Activated CD4-positive, CD25-positive, alpha-beta regulatory T cell (primary cell): ENCODE results near the gene SLC6A18.

Experiments
- DNase-seq, 4 experiments: peaks; one replicate each; lab custom pipeline; 2025; lab: John Stamatoyannopoulos, UW

SLC6A18 gene

DNA sequence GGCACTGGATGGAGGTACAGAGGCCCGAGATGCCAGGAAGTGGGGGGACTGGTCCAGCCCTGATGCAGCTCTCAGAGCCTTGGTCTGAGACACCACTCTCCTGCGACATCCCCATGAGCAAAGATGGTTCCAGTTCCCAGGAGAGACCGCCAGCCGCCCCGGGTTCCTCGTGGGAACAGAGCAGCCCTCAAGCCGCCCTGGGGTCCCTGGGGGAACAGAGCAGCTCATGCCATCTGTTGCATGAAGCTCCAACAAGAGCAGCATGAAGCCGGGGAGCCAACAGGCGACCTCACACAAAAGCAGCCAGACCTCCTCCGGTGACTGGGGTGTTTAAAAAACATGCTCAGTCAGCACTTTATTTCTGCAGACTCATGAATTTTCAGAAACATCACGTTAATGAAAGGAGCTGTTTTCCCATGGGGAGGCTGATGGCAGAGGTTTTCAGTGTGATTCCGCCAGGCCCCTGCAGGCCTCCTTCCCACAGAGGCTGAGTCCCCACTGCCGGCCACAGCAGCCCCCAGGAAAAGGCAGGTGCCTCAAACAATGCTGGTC lies 6.2 kb downstream of the SLC6A18 start:
- DNase-seq, result no peak

DNA sequence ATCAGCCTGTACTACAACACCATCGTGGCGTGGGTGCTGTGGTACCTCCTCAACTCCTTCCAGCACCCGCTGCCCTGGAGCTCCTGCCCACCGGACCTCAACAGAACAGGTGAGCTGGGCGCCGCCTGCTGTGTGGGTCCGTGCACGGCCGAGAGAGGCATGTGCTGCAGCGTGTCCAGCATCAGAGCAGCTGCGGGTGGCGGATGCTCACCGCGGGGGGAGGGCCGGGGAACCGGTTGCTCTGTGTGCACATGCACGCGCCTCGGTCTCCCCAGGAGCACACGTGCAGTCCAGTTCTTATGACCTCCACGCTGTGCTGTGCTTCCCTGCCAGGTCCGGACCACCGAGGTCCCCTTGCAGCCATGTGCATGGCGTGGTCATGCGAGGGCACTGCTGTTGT lies 7.6 kb downstream of the SLC6A18 start:
- no peak for DNase-seq

DNA sequence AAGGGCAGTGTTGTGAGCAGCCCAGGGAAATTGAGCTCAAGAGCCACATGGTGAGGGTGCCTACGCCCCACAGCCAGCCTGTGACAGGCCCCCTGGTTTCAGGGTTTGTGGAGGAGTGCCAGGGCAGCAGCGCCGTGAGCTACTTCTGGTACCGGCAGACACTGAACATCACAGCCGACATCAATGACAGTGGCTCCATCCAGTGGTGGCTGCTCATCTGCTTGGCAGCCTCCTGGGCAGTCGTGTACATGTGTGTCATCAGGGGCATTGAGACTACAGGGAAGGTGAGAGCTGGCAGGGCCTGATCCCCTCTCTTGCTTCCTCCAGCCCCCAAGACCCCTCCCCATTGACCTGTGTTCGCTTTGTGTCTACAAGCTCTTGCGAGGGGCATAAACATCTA lies 10.2 kb downstream of the SLC6A18 start:
- DNase-seq, result no peak

DNA sequence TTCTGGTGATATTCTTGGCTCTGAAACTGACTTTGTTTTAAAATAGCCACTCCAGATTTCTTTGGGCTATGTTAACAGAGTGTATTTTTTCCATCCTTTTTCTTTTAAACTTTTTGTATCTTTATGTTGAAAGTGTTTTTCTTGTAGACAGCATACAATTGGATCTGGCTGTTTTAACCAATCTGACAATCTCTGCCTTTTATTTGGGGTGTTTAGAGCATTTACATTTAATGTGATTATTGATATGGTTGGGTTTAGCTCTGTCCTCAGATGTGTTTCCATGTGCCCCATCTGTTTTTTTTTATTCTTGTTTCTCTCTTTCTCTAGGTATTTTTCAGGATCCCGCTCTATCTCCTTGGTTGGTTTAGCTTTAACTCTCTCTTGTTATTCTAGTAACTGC lies 10.7 kb downstream of the SLC6A18 start:
- no peak for DNase-seq

DNA sequence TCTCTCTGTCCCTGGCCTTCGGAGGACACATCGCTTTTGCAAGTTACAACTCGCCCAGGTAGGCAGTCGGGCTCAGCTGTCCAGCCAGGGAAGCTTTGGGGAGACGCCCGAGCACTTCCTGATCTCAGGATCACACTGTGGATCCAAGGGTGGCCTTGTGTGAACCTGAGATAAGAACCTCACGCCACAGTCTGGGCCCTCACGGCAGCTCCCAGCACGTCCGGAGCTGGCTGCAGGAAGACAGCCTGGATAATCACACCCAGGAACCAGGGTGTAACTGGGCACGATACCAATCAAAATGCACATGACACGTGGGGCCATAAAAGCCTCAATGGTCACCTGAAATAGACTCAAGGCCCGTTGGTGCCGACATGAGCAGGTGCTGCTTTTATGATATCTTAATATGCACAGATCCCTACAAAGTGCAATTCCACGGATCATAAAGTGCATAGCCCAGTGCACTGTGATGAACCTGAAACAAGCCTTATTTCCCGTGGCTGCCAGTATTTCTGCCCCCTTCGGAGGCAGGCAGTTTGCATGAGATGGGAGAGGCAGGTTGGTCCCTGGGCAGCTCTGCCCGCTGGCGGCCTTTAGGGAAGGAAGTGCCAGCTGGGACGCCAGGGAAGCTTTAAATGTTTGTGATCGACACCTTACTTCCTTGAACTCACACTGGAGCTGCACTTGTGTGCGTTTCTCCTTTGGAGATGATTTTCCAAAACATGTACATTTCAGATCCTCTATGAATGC lies 14.5 kb downstream of the SLC6A18 start:
- no peak for DNase-seq

DNA sequence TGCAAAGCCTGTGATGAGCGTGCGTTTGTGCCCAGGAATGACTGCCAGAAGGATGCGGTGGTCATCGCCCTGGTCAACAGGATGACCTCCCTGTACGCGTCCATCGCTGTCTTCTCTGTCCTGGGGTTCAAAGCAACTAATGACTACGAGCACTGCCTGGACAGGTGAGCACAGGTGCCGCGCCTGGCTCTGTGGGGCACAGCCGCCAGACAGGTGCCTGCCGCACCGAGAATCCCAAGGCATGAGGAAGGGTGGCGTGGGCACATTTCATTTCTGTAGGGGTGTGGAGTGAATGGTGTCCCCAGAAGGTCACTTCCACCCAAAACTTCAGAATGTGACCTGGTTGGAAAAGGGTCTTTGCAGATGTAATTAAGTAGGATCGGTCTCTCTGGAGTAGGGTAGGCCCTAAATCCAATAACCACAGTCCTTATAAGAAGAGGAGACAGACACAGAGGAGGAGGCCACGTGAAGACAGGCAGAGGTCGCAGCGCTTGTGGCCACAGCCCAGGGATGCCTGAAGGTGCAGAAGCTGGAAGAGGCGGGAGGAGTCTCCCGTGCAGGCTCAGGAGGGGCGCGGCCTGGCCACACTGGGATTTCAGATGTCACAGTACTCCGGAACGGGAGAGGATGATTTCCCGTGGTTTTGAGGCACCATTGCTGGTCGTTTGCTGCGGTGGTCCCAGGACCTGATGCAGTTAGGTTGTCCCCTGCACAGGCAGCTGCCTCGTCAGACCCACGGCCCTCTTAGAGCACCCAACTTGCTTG lies 15.5 kb downstream of the SLC6A18 start:
- DNase-seq, result no peak

DNA sequence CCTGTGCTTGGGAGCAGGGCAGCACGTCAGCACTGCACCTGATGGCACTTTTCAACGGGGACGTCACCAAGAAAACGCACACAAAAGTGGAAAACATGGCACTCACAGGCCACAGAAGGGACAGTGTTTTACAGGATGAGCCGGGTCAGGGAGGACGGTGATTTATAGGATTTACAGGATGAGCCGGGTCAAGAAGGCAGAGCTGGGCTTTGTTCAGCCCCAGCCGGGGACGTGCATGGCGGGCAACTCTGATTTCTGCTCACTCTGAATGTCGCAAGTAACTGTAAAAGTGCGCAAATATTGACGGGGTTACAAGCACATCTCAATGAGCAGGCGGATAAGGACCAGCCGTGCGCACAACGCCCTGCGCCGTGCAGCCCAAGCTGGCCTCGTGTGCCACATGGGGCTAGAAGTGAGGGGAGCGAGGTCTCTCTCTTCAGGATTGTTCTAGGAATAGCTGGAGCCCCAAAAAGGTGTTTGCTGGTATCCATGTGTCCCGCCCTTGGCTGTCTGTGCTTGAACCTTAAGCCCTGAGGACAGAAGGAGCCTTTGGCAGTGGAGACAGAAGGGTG lies 16.4 kb downstream of the SLC6A18 start:
- no peak for DNase-seq

DNA sequence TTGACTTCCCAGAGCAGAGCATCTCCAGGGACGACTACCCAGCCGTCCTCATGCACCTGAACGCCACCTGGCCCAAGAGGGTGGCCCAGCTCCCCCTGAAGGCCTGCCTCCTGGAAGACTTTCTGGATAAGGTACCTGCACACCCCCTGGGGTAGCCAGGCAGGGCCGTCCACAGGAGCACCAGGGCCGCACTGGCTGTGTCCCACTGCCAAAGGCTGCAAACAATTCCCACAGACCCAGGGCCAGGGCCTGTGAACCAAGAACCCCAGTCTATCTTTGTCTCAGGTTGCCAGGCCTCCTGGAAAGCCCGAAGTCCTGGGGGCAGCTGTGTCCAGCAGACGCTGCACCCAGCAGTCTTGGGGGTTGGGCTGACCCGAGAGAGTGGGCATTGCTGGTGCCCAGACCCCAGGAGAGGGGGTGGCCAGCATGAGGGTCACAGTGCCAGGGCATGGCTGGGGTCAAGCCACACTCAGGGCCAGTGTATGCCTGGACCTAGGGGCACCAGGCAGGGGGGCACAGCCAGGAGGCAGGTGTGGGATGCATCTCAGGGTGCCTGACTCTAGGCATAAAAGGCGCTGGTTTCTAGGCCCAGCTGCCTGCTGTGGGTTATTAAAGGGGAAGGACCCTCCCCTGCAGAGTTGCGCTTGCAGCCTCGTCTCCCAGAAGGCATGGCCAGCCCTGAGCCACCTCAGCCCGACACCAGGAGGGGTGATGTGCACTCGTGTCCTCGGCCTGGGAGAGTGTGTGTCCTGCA lies 17.7 kb downstream of the SLC6A18 start:
- no peak for DNase-seq

DNA sequence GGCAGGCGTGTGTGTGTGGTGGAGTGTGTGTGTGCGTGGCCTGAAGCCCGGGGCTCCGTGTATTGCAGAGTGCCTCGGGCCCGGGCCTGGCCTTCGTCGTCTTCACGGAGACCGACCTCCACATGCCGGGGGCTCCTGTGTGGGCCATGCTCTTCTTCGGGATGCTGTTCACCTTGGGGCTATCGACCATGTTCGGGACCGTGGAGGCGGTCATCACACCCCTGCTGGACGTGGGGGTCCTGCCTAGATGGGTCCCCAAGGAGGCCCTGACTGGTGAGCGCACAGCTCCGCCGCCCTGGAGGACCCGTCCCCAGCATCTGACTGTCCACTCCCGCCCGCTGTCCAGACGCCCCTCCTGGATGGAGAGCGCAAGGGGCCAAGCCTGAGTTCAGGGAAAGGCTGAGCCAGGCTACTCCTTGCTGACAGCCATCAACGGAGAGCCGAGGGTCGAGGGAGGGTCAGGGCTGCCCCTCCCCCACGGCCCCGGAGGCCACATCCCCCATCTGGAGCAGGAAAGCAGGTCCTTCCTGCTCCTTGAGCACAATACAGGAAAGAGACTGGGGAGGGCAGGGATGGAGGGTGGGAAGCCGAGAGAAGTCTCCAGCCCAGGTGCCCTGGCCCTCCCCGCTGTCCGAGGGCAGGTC lies 18.4 kb downstream of the SLC6A18 start:
- no peak for DNase-seq

DNA sequence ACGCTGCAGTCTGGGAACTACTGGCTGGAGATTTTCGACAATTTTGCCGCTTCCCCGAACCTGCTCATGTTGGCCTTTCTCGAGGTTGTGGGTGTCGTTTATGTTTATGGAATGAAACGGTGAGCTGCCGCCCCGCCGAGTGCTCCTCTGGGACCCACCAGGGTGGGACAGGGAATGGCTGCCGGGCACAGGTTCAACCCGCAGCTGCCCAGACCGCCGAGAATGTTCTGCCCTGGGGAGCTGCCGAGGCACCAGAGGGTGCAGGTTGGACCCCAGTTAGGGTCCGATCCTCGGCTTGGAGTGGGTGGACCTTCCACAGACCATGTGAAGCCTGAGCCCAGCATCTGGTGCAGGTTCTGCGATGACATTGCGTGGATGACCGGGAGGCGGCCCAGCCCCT lies 19.1 kb downstream of the SLC6A18 start:
- no peak for DNase-seq

DNA sequence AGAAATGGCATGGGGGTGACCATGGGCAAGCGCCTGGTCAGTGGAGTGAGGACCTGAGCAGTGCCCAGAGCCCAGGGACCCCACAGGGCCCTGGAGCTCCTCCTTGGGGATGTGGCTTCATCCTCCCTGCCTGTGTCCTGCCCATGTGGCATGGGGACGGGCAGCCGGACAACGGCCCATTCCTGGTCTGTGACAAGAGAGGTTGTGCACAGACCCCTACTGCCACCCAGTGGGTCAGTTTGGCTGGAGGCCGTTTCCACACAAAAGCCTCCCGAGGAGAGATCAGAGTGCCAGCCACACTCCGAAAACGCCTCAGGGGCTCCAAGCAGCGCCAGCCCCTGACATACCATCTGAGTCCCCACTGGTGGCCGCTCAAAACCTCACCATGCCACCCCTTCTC lies 19.8 kb downstream of the SLC6A18 start:
- DNase-seq, result no peak

DNA sequence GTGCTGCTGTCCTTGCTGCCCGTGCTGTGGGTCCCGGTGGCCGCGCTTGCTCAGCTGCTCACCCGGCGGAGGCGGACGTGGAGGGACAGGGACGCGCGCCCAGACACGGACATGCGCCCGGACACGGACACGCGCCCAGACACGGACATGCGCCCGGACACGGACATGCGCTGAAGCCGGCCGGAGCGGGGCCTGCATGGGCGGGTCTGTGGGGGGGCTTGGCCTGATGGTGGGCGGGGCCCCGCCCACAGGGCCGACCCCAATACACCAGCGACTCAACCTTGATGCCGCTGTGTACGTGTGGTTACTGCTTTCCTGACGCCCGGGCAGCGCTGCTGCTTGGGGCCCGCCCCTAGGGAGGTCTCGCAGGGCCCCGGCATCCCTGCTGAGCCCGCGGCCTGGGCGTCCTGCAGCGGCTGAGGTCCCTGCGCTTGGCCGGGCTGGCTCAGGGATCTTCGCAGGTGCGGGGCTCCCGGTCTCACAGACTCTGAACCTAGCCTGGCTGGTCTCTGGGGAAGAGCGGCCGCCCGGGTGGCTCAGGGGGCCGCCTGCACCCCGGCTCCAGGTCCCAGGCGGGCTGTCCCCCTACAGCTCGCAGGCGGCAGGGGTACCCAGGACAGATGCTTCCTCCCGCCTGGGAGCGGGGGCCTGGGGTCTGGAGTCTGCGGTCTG lies 20.9 kb downstream of the SLC6A18 start:
- no peak for DNase-seq

DNA sequence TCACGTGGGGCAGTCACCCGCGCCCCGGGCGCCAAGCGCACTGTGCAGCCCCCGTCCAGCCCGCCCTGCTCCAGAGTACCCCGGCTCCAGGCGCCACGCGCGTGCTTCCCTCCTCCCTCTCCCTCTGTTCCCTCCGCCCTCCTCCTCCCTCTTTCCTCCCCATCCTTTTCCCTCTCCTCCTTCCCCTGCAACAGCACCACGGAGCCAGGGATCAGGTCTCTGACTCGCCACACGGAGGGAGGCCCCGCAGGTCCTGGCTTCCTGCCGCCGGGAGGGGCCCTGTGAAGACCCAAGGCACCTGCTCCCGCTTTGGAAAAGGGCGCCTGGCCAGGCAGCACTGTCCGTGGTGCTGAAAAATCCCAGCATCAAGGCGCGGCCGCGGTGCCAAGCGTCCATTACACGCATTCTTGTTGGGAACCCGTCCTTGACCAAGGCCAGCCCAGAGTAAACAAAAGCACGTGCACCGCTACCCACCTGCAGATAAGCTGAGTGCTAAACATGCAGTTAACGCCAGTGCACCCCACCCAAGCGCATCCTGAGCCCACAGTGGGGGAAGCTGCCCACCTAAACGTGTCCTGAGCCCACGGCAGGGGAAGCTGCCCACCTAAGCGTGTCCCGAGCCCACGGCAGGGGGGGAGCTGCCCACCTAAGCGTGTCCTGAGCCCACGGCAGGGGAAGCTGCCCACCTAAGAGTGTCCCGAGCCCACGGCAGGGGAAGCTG lies 21.7 kb downstream of the SLC6A18 start:
- DNase-seq, result no peak

DNA sequence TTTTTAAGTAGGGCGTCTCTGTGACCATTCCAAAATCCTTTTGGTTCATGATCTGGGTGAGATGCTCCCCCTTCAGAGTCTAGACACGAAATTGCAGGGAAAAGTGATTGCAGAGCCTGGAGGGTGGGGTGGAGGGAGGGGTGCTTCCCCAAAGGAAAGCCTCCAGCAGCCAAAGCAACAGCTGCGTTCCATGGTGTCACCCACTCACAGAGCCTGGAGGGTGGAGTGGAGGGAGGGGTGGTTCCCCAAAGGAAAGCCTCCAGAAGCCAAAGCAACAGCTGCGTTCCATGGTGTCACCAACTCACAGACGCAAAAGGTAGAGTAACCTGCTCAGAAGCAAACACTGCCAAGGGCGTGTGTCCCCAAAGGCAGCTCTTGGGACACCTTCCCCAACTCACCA lies 22.6 kb downstream of the SLC6A18 start:
- DNase-seq, result no peak

DNA sequence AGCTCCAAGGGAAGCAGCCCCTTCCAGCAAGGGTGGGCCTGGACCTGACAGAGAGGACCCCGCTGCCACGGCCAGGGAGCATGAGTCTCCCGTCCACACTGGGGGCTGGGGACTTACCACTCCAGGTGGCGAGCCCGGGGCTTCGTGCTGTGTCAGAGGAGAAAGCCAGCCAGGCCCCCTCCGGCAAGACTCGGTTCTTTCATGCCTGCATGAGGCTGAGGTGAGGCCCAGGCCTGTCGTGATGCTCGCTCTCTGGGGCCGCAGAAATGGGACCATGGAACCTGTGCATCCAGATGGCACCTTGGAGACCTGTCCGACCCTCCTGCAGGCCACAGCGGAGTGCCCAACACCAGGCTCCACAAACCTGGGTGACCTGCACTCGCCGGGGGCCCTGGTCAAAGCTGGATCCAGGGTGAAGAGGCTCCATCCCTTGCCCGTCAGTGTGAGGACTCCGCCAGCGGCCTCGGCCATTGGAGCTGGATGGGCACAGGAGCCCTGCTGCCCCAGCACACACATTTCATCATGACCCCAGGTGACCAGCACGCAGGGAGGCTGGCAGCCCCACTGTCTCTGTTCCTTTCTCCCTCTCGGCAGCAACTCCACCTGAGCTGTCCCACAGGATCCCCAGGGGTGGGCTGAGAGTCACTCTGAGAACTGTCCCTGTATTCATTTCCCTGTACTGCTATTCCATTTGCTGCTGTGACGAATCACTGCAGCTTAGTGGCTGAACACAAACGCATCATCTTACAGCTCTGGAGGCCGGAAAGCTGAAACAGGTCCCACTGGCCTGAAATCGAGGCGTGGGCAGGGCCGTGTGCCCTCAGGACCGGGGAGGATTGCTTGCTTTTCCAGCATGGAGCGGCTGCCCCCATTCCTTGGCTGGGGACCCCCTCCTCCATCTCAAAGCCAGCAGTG lies 24.4 kb downstream of the SLC6A18 start:
- DNase-seq, result no peak

DNA sequence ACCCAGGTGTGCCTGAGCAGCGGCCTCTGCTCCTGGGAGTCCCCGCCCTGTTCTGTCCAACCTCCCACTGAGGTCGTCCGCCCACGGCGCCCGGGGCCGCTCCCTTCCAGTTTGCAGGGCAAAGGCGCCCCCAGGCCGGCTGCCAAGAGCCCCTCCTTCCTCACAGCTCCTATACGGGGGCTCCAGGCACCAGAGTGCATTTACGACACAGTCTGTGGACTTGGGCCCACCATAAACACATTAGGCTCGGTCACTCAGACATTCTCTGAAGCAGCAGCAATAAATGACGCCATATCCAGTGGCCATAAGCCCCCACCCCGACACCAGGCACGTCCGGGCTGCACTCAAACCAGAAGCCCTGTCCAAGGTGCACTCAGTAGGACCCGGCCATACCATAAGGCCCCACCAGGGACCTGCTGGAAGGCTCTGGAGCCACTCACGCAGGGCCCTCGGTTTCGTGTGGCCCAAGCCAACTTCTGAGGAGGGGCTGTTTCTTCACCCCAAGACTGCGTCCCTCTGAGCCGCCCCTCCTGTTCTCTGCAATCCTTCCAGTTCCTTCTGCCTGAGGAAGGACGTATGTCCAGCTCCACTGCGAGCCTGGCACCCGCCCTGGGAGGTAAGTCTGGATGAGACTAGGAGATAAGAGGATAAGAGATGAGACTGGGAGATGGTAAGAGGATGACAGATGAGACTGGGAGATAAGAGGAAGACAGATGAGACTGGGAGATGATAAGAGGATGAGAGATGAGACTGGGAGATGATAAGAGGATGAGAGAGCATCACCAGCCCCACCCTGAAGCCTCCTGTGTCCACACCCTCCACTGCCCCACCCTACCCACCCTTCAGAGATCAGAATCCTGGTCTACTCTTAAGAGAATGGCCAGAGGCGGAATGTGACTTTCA lies 26.7 kb downstream of the SLC6A18 start:
- no peak for DNase-seq

DNA sequence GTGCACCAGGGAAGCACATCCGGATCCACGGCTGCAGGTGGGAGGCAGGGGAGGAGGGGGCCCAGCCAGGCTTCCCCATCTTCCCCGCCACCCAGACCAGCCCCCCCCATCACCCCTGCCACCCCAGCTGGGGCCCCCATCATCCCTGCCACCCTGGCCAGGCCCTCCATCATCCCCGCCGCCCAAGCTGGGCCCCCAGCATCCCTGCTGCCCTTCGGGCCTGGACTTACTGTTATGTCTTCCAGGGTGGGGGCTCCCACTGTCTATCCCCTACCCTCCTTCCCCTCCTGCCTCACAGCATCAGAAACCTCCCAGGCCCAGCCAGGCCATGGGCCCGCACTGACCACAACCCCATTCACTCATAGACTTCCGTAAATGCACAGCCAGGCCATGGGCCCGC lies 27.5 kb downstream of the SLC6A18 start:
- no peak for DNase-seq

DNA sequence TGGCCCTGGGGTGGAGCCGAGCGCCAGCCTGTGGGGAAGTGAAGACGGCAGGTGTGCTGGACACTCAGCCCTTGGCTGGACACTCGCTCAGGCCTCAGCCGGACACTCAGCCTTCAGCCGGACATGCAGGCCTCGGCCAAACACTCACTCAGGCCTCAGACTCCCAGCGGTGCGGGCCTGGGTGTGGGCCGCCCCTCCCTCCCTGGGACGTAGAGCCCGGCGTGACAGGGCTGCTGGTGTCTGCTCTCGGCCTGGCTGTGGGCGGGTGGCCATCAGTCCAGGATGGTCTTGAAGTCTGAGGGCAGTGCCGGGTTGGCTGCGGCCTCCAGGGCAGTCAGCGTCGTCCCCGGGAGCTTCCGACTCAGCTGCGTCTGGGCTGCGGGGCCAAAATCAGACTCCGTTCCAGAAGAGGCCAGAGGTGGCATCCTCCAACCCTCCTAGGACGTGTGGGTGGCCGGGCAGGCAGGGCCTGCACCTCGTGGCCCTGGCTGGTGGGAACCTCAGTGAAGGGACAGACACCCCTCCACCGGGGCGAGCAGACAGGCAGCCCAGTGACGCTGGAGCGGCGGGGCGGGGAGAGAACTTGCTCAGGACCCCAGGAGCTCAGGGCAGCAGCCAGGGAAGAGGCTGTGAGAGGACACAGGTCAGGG lies 28.4 kb downstream of the SLC6A18 start:
- no peak for DNase-seq
